ENCODE data around the gene COL25A1. TPM values are rescaled to one million over a fixed set of nuclear protein-coding genes. Genes with fewer than 3 reads are reported as not detected.

The COL25A1 gene
- total and polyA plus RNA-seq, 4 donors: 0.61 to 4.4 (median 2.1) TPM

DNA sequence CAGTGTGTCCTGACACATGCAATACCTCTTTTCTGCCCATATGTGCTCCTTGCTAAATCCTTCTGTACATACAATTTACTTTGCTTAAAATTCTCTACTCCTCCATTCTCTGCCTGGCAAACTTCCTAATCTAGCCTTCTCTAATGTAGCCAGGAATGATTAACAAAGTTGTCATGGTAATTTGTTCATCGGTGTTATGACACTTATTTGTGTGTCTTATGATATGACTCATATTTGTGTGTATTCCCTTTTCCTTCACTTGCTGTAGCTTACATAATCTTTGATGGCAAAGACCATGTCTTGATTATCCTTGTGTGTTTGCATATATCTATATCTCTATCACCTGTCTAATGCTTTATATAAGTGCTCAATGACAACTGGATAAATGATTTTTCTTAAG lies 133.3 kb downstream of the COL25A1 start:
- Histone ChIP-seq H3K4me3 (ENCODE audit: low read depth in 1 of 3, low read length in 3 of 3) (no peak overlapping the region), H3K27me3 (ENCODE audit: control insufficient read depth in 4 of 4, insufficient read depth in 4 of 4, low read length in 3 of 4) (no peaks in the 10 kb centered on the region), H3K27ac (ENCODE audit: low read depth in 1 of 2, low read length in 2 of 2) (no peak overlapping the region), H3K36me3 (ENCODE audit: control insufficient read depth in 4 of 4, insufficient read depth in 3 of 4, low read depth in 1 of 4, low read length in 3 of 4) (no peaks in the 10 kb centered on the region), H3K4me1 (ENCODE audit: control insufficient read depth in 4 of 4, insufficient read depth in 4 of 4, low read length in 3 of 4) (no peaks in the 10 kb centered on the region), H3K9ac (ENCODE audit: low read depth in 1 of 2, low read length in 2 of 2) (no peak overlapping the region), H3K9me3 (ENCODE audit: control insufficient read depth in 4 of 4, low read length in 3 of 4) (no peaks in the 10 kb centered on the region)
- WGBS: 85% methylated on average over 1 of the region's 1 CpG
- TF ChIP-seq EGR1 (IDR thresholded peaks at IDR 0.05; ENCODE audit: low read depth in 2 of 2) (no peak), HNF4A (conservative IDR thresholded peaks at IDR 0.05) (no peak), REST (IDR thresholded peaks at IDR 0.05) (no peak), YY1 (IDR thresholded peaks at IDR 0.05) (no peak), FOXA2 (IDR thresholded peaks at IDR 0.05) (no peak), JUND (IDR thresholded peaks at IDR 0.05) (no peak), RXRA (IDR thresholded peaks at IDR 0.05) (no peak), TAF1 (conservative IDR thresholded peaks at IDR 0.05) (no peak), RAD21 (IDR thresholded peaks at IDR 0.05) (no peak), SP1 (IDR thresholded peaks at IDR 0.05) (no peak), HNF4G (IDR thresholded peaks at IDR 0.05) (no peak), GABPA (IDR thresholded peaks at IDR 0.05 in 1 of 2, conservative IDR thresholded peaks at IDR 0.05 in 1 of 2) (no peak)
- DNase-seq (ENCODE audit: low spot score): no peak

GRCh38 chr4:109166586-109166985 lies 135.9 kb downstream of the COL25A1 start:
- Histone ChIP-seq H3K9ac (ENCODE audit: low read depth in 1 of 2, low read length in 2 of 2) (no peak overlapping the region), H3K9me3 (ENCODE audit: control insufficient read depth in 4 of 4, low read length in 3 of 4) (no peaks in the 10 kb centered on the region), H3K27me3 (ENCODE audit: control insufficient read depth in 4 of 4, insufficient read depth in 4 of 4, low read length in 3 of 4) (no peaks in the 10 kb centered on the region), H3K4me3 (ENCODE audit: low read depth in 1 of 3, low read length in 3 of 3) (no peak overlapping the region), H3K27ac (ENCODE audit: low read depth in 1 of 2, low read length in 2 of 2) (no peak overlapping the region), H3K36me3 (ENCODE audit: control insufficient read depth in 4 of 4, insufficient read depth in 3 of 4, low read depth in 1 of 4, low read length in 3 of 4) (no peaks in the 10 kb centered on the region), H3K4me1 (ENCODE audit: control insufficient read depth in 4 of 4, insufficient read depth in 4 of 4, low read length in 3 of 4) (no peaks in the 10 kb centered on the region)
- DNase-seq (ENCODE audit: low spot score): no peak
- 75% methylated on average over 3 of the region's 3 CpGs for WGBS
- no peak for TF ChIP-seq RAD21 (IDR thresholded peaks at IDR 0.05)
- TF ChIP-seq HNF4G (IDR thresholded peaks at IDR 0.05): no peak

- Histone ChIP-seq H3K36me3 (ENCODE audit: control insufficient read depth in 4 of 4, insufficient read depth in 3 of 4, low read depth in 1 of 4, low read length in 3 of 4) (no peaks in the 10 kb centered on the region), H3K9ac (ENCODE audit: low read depth in 1 of 2, low read length in 2 of 2) (no peak overlapping the region), H3K27me3 (ENCODE audit: control insufficient read depth in 4 of 4, insufficient read depth in 4 of 4, low read length in 3 of 4) (no peaks in the 10 kb centered on the region), H3K27ac (ENCODE audit: low read depth in 1 of 2, low read length in 2 of 2) (no peak overlapping the region), H3K4me1 (ENCODE audit: control insufficient read depth in 4 of 4, insufficient read depth in 4 of 4, low read length in 3 of 4) (no peaks in the 10 kb centered on the region), H3K4me3 (ENCODE audit: low read depth in 1 of 3, low read length in 3 of 3) (no peak overlapping the region), H3K9me3 (ENCODE audit: control insufficient read depth in 4 of 4, low read length in 3 of 4) (no peaks in the 10 kb centered on the region)
- DNase-seq (ENCODE audit: low spot score): no peak
- TF ChIP-seq FOXA1 (IDR thresholded peaks at IDR 0.05): no peak
- TF ChIP-seq NR2F2 (IDR thresholded peaks at IDR 0.05): no peak
- no peak for TF ChIP-seq HNF4A (conservative IDR thresholded peaks at IDR 0.05)
- TF ChIP-seq JUND (IDR thresholded peaks at IDR 0.05): no peak
- TF ChIP-seq FOXA2 (IDR thresholded peaks at IDR 0.05): no peak
- TF ChIP-seq, protein P1, sequence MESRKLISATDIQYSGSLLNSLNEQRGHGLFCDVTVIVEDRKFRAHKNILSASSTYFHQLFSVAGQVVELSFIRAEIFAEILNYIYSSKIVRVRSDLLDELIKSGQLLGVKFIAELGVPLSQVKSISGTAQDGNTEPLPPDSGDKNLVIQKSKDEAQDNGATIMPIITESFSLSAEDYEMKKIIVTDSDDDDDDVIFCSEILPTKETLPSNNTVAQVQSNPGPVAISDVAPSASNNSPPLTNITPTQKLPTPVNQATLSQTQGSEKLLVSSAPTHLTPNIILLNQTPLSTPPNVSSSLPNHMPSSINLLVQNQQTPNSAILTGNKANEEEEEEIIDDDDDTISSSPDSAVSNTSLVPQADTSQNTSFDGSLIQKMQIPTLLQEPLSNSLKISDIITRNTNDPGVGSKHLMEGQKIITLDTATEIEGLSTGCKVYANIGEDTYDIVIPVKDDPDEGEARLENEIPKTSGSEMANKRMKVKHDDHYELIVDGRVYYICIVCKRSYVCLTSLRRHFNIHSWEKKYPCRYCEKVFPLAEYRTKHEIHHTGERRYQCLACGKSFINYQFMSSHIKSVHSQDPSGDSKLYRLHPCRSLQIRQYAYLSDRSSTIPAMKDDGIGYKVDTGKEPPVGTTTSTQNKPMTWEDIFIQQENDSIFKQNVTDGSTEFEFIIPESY (IDR thresholded peaks at IDR 0.05): no peak
- no peak for TF ChIP-seq GABPA (IDR thresholded peaks at IDR 0.05 in 1 of 2, conservative IDR thresholded peaks at IDR 0.05 in 1 of 2)
- no peak for TF ChIP-seq SP1 (IDR thresholded peaks at IDR 0.05)
- TF ChIP-seq, protein P2, sequence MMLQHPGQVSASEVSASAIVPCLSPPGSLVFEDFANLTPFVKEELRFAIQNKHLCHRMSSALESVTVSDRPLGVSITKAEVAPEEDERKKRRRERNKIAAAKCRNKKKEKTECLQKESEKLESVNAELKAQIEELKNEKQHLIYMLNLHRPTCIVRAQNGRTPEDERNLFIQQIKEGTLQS (IDR thresholded peaks at IDR 0.05): no peak
- TF ChIP-seq RXRA (IDR thresholded peaks at IDR 0.05): no peak
- TF ChIP-seq HNF4G (IDR thresholded peaks at IDR 0.05): no peak
- no peak for TF ChIP-seq EGR1 (IDR thresholded peaks at IDR 0.05; ENCODE audit: low read depth in 2 of 2)
- TF ChIP-seq REST (IDR thresholded peaks at IDR 0.05): no peak
- TF ChIP-seq MAX (IDR thresholded peaks at IDR 0.05): no peak
Measured at GRCh38 chr4:109166126-109166525, 136.3 kb downstream of the COL25A1 start.
